Mesangial cell (primary cell): ENCODE results near the gene SLC16A3. TPM values are rescaled to one million over a fixed set of nuclear protein-coding genes. Genes with fewer than 3 reads are reported as not detected.

Experiments used
- total RNA-seq: library from RNA; depleted of rRNA; stranded (reverse); fragments of >200 nt; gene quantifications from 2 replicates; pipeline ENCODE4 v1.2.3, GENCODE V29; 2015

SLC16A3 gene
- 154 and 199 TPM in 2 replicates for total RNA-seq

DNA sequence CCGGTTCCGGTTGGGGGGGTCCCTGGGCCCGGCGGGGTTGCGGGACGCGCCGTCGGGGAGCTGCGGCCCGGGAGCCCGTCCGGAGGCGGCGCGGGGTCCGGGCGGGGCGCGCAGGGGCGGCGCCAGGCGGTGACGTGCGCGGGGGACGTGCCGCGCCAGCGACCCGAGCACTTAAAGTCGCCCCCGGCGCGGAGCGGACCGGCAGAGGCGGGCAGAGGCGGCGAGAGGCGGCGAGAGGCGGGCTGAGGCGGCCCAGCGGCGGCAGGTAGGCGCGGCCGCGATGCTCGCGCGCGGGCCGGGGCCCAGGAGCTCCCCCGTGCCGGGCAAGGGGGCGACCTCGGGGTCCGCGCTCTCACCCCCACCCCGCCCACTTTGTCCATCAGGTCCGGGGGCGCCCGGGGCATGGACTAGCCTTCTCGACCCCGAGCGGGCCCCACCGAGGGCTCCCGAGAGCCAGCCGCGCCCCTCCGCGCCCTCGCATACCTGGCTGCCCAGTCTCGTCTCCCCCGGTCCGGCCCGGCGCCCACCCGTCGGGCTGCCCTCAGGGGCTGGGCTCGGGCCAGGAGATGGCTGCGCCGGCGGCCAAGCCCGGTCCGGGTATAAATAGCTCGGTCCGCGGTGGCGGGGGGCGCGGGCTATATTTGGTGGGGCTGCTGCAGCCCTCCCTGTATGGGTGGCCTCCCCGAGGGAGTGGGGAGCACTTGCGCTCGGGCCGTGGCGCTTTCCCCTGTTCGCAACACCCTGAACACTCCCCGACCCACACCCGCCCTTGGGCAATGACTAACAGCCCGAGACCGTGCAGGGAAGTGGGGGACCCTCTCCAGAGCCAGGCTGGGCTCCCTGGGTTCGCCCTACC, at the start of gene SLC16A3:
Gene SLC16A3 (plus strand): TSS at position 201 of the 856 bp plus-strand sequence. CDS start 6,967 bp downstream, outside the sequence.

GRCh38 chr17:82212331-82213250, 16.3 kb upstream of the SLC16A3 start, which contains the start of gene CCDC57:
Gene CCDC57 (minus strand): TSS chr17:82212842. CDS start chr17:82201944, 10,898 bp downstream.

GRCh38 chr17:82273327-82274133, 44.7 kb downstream of the SLC16A3 start, which contains the start of gene CSNK1D:
Gene CSNK1D (minus strand): TSS chr17:82273700. CDS start chr17:82273381, 319 bp downstream.

Other genes with a start within 250 kb of the SLC16A3 start
- gene CENPX, start 206.2 kb upstream of the SLC16A3 start, total RNA-seq = 33.2 and 170 TPM in 2 replicates
- 17.0 and 33.1 TPM in 2 replicates for gene LRRC45, start 205.7 kb upstream of the SLC16A3 start, total RNA-seq
- gene RAC3, start 197.4 kb upstream of the SLC16A3 start, total RNA-seq = 66.7 and 82.3 TPM in 2 replicates
- 105 and 113 TPM in 2 replicates for gene DCXR, start 191.3 kb upstream of the SLC16A3 start, total RNA-seq
- 61.9 and 89.5 TPM in 2 replicates for gene RFNG, start 177.2 kb upstream of the SLC16A3 start, total RNA-seq
- gene GPS1, start 177.1 kb upstream of the SLC16A3 start, total RNA-seq = 149 and 212 TPM in 2 replicates
- gene DUS1L, start 163.2 kb upstream of the SLC16A3 start, total RNA-seq = 74.9 and 101 TPM in 2 replicates
- gene FASN, start 130.8 kb upstream of the SLC16A3 start, total RNA-seq = 229 and 345 TPM in 2 replicates
- 8.3 and 19.5 TPM in 2 replicates for gene CCDC57, start 16.2 kb upstream of the SLC16A3 start, total RNA-seq
- gene CSNK1D, start 44.7 kb downstream of the SLC16A3 start, total RNA-seq = 56.4 and 73.3 TPM in 2 replicates
- gene CD7, start 88.6 kb downstream of the SLC16A3 start, total RNA-seq = not detected in 2 replicates
- gene SECTM1, start 104.7 kb downstream of the SLC16A3 start, total RNA-seq = 1.5 and 8.2 TPM in 2 replicates
- not detected in 2 replicates for gene TEX19, start 130.2 kb downstream of the SLC16A3 start, total RNA-seq
- gene UTS2R, start 142.7 kb downstream of the SLC16A3 start, total RNA-seq = not detected in 2 replicates
- gene HEXD, start 189.3 kb downstream of the SLC16A3 start, total RNA-seq = 8.1 and 23.1 TPM in 2 replicates
- 29.8 and 55.0 TPM in 2 replicates for gene OGFOD3, start 189.5 kb downstream of the SLC16A3 start, total RNA-seq
- gene CYBC1, start 221.7 kb downstream of the SLC16A3 start, total RNA-seq = 67.8 and 114 TPM in 2 replicates
- gene NARF, start 229.7 kb downstream of the SLC16A3 start, total RNA-seq = 30.5 and 34.0 TPM in 2 replicates